GM11168 (cell line): ENCODE results near the gene LPP.
"Not testable (repeated sequence)": the region's sequence is repeated elsewhere in the genome, so short reads cannot be mapped to it uniquely, and the experiment has no call there.

ENCODE experiments used
- in situ Hi-C: fragments of 300-500 bp; cut with MboI; formaldehyde crosslinking; loops from one replicate; pipeline ENCODE4 v1.12.0; 2022; ENCODE audit warnings: low sequenced_read_pairs; ENCODE audit not compliant: unreplicated experiment

Gene LPP, protein sequence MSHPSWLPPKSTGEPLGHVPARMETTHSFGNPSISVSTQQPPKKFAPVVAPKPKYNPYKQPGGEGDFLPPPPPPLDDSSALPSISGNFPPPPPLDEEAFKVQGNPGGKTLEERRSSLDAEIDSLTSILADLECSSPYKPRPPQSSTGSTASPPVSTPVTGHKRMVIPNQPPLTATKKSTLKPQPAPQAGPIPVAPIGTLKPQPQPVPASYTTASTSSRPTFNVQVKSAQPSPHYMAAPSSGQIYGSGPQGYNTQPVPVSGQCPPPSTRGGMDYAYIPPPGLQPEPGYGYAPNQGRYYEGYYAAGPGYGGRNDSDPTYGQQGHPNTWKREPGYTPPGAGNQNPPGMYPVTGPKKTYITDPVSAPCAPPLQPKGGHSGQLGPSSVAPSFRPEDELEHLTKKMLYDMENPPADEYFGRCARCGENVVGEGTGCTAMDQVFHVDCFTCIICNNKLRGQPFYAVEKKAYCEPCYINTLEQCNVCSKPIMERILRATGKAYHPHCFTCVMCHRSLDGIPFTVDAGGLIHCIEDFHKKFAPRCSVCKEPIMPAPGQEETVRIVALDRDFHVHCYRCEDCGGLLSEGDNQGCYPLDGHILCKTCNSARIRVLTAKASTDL

GRCh38 chr3:188154014-188154808 is at the start of gene LPP:
Gene LPP (plus strand): TSS chr3:188154157. CDS start chr3:188406121, 251,964 bp downstream.
- in situ Hi-C loops = no loop called here

GRCh38 chr3:188106006-188106405 is 48.0 kb upstream of the LPP start:
- in situ Hi-C loops = no loop called here

DNA sequence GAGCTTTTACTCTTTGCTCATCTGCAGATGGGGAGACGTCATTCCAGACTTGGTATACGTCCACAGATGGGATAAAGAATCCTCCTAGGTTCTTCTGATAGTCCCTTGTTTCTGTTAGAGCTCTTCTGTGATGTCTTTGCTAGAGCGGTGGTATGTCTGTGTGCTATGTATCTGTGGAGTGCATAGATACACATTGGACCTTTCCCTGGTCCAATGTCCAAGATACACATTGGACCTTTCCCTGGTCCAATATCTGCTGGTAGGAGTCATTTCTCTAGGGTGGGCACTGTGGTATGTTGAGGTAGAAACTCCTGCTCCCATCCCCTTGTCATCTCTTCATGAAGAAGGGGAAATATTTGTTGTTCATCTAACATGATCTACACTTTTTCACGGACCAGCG is 47.5 kb upstream of the LPP start:
- in situ Hi-C loops = no loop called here

DNA sequence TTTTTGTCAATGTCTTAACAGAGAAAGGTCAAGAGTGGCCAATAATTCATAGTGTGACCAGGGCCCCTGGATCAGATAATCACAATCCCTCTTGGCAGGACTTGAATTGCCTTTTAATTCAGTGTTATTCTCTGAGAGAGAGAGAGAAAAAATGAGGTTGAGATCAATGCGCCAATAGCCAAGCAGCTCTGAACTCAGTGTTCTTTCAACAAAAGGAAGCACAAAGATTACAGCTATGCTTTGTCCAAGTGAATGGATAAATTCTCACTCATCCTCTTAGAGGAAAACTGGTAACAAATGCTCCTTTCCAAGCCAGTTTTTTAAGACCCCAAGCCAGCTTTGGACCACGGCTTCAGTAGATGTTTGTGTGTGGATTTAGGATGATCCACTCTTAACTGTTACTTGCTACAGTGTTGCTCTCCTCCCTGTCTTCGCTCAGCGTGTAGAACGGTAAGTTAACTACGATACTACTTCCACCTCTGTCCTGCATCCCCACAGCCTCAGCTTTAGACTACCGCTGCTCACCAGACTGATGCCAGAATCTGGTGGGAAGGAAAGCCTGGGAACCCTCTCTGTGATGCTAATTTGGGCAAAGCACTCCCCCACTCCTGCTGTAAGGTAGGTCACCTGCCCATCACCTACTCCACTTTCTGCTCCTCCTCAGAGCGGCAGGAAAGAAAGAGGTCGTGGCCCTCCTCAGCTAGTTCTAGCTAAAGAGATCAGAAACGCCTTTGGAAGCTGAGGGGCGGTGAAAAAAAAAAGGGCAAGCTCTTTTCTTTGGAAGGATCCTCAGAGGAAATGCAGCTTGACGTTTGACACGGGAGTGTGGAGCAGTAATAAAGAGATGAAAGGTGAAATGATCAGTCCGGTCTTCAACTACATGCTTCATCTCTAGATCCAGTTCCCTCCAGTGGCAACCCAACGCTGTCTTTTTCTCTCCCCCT is 46.8 kb upstream of the LPP start:
- in situ Hi-C loops = no loop called here

DNA sequence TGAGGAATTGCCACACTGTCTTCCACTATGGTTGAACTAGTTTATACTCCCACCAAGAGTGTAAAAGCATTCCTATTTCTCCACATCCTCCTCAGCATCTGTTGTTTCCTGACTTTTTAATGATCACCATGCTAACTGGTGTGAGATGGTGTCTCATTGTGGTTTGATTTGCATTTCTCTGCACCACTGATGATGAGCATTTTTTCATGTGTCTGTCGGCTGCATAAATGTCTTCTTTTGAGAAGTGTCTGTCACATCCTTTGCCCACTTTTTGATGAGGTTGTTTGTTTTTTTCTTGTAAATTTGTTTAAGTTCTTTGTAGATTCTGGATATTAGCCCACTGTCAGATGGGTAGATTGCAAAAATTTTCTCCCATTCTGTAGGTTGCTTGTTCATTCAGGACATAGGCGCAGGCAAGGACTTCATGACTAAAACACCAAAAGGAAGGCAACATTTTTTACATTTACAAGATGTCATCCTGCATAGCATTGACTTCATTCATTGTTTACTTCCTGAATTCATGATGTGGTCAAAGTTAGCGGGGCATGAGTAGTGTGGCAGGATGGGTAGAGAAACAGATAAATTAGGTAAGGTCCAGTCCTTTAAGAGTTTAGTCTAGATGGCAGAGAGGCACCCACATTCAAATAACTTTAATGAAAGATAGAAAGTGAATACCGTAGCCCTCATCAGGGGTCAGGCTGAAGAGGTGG is 45.1 kb upstream of the LPP start:
- in situ Hi-C loops = no loop called here

- in situ Hi-C loops = no loop called here
Measured at GRCh38 chr3:188111002-188111584, 42.9 kb upstream of the LPP start.

- in situ Hi-C loops = no loop called here
Measured at GRCh38 chr3:188113756-188114155, 40.2 kb upstream of the LPP start.

DNA sequence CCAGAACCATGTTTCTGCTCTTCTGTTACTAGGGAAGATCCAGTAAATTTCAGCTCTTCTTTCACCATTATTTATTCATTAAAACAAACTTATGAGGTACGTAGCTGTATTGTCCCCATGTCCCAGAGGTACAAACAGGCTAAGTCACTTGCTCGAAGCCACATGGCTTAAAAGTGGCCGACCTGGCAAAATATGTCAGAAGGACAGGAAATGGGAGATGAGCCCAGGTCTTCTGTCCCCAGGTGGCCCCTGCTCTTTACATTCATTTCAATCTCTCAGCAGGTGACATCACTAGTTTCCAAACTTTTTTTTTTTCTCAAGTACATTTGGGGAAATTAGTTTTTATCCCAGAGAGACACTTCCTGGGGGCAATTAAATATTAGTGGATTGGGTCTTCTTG is 34.1 kb upstream of the LPP start:
- in situ Hi-C loops = no loop called here

DNA sequence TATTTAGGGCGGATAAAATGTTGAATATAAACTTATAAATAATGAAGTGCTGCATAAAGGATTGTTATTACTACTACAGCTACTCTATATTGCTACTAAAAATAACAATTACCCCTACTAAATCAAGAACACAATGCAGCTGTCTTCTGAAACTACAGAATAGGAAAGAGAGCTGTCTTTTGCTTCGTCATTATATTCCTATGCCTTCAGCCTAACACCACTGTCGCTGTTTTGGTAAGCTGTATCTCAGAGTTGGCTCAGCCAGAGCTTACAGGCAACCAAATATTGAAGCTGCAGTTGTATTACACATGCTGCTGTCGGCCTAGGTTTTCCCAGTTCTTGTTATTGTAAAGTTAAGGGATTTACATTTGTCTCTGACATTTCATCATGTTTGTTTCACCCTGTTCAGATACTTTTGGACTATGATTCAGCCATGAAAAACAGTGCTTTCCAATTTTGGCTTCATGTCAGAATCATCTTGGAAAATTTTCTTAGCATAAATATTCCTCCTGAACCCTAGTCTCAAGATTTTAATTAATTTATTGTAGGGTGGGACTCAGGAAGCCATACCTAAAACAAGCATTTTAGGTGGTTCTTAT is 31.3 kb upstream of the LPP start:
- in situ Hi-C loops = no loop called here

DNA sequence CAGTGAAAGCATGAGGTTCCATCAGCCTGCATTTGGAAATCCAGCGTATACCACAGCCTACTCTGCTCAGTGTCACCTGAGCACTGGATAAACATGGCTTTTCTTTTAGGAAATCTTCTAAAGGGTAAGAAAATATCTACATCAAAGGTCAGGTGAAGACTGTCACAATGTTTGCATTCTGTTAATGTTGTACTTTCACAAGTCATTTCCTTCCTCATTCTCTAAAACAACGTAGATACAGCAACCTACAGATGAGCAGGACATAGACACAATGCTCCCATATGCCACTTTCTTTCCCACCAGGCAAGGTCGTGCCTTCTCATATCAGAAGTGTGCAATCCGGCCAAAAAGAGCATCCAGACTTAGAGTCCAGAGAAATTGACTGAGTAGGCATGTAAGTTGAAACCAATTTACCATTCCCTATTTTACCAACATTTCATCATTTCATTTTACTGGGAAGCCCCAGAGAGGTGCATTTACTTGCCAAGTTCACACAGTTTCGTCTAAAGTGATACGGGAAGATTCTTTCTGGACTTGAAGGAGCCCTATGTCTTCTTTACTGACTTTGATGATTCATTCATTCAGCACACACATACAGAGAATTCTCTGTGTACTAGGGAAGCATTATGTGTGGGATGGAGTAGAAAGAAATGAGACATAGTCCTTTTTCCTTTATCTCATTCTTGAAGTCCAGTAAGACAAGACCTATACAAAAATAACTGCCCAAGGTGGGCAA is 30.6 kb upstream of the LPP start:
- in situ Hi-C loops = no loop called here

DNA sequence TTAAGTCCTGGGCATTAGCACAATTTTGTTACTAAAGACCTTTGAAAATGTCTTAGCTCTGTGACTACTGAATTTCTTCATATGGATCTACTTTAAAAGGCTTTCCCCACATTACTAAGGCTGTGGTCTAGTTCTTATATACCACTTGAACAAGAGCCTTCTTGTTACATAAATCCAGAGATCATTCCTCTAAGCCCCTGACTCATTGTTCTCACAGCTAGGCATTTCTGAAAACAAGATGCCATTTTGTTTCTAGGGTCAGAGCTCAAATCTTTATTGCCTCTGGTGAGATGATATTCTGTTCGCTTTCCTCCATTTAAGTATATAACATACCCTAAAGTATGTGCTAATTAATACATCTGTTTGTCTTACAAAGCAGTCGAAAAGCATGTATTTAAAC is 29.8 kb upstream of the LPP start:
- in situ Hi-C loops = no loop called here

DNA sequence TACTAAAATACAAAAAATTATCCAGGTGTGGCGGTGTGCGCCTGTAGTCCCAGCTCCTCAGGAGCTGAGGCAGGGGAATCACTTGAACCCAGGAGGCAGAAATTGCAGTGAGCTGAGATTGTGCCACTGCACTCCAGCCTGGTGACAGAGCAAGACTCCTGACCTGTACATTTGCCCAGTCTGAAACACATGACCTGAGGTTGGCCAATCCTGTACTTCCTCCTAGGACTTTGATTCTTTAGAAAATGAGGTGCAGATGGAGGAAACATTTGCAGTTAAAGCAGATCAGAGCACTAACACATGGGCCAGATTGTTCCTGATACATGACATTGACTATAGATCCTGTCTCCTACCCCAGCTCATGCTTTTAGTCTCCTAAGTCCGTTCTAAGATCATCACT is 28.9 kb upstream of the LPP start:
- in situ Hi-C loops = no loop called here

GRCh38 chr3:188126276-188126675 is 27.7 kb upstream of the LPP start:
- in situ Hi-C loops = no loop called here

- in situ Hi-C loops = no loop called here
Measured at GRCh38 chr3:188126934-188127333, 27.0 kb upstream of the LPP start.

DNA sequence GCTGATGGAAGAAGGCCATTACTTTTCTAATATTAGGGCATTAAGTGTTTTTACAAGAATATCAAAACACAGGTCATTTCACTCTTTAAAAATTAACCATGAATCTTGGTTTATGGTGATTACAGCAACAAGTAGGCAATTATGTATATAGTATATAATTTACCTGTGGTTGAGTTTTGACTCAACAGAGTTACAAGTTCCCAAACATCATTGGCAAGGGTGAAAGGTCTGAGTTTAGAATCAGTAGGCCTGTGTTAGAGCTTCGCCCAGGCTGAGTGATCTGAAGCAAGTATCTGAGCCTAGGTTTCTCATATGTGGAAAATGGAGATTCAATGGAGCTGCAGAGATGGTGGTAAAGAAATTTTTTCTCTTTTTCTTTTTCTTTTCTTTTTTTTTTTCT is 25.1 kb upstream of the LPP start:
- in situ Hi-C loops = no loop called here

GRCh38 chr3:188131023-188131422 is 22.9 kb upstream of the LPP start:
- in situ Hi-C loops = not testable (repeated sequence)

DNA sequence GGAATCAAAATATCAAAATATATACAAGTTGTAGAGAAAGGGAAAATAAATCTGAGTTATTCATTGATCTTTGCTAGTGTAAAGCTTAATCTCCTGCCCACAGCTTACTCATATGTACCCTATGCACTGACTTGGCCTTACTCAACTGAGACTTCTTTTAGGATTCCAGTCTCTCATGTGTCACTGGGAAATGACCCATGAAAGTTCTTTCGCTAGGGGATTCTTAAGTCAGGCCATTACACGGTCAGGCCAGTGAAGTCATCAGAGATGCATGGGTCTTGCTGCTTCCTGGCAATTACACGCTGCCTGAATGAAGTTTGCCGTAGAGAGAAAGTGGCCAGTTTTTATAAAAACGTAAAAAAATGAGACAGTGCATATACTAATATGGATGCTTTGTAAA is 20.7 kb upstream of the LPP start:
- in situ Hi-C loops = no loop called here

DNA sequence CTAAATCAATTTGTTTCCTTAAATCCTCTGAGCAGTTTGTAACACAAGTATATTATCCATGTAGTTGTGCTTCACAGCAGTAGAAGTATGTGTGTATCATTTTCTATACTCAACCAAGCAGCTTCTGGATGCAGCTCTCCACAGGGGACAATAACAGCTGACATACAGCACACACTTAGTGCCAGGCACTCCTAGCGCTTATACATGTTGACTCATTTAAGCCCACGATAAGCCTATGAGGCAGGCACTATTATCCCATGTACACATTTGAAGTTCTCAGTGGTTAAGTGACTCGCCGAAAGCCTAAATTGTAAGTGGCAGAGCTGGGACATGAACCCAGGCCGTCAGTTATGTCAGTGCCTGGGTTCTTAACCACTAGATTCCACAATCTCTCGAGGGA is 20.3 kb upstream of the LPP start:
- in situ Hi-C loops = no loop called here
